Calu3 (cell line): ENCODE results near the gene HS6ST3. TPM values are rescaled to one million over a fixed set of nuclear protein-coding genes. Genes with fewer than 3 reads are reported as not detected.

Experiments
- BruUV-seq: library from RNA; stranded (reverse); fragments of 400-500 nt; replicated peaks from 2 replicates; lab custom pipeline; 2021; lab: Mats Ljungman, UMichigan
- CTCF ChIA-PET: fragments of 300-600 bp; sonication (Branson Sonifier 250); formaldehyde crosslinking; loops from one replicate; lab custom pipeline; 2022; ENCODE audit warnings: antibody characterized with exemption; lab: Charles Lee
- DNase-seq: peaks from one replicate; pipeline ENCODE4 v3.0.0; 2022
- H3K27ac Mint-ChIP-seq: one replicate; pipeline ENCODE4 v1.8.0; 2022; ENCODE audit warnings: mixed read lengths; ENCODE audit not compliant: unreplicated experiment
- H3K27me3 Mint-ChIP-seq: one replicate; pipeline ENCODE4 v1.8.0; 2022; ENCODE audit warnings: mixed read lengths; ENCODE audit not compliant: unreplicated experiment
- H3K36me3 Mint-ChIP-seq: one replicate; pipeline ENCODE4 v1.8.0; 2022; ENCODE audit warnings: mild to moderate bottlenecking, moderate library complexity, mixed read lengths; ENCODE audit not compliant: insufficient read depth, unreplicated experiment
- H3K4me1 Mint-ChIP-seq: one replicate; pipeline ENCODE4 v1.8.0; 2022; ENCODE audit warnings: mild to moderate bottlenecking, low read depth, mixed read lengths; ENCODE audit not compliant: unreplicated experiment
- H3K4me3 Mint-ChIP-seq: one replicate; pipeline ENCODE4 v1.8.0; 2022; ENCODE audit warnings: mild to moderate bottlenecking, low read depth, moderate library complexity, mixed read lengths; ENCODE audit not compliant: unreplicated experiment
- H3K9me3 Mint-ChIP-seq: one replicate; pipeline ENCODE4 v1.8.0; 2022; ENCODE audit warnings: low read depth, mixed read lengths; ENCODE audit not compliant: unreplicated experiment
- intact Hi-C: fragments of 100-400 bp; cut with micrococcal nuclease; formaldehyde crosslinking; loops from one replicate; pipeline ENCODE4 v1.10.0; 2022; ENCODE audit not compliant: unreplicated experiment
- total RNA-seq: library from RNA; stranded (reverse); gene quantifications from 2 replicates; pipeline ENCODE4 v1.2.3, GENCODE V29; 2022
- TF ChIP-seq, protein P1 (sequence below): fragments of 200-600 bp; IDR thresholded peaks from one replicate; pipeline ENCODE4 v1.8.0; 2022; ENCODE audit warnings: antibody characterized with exemption; ENCODE audit not compliant: unreplicated experiment

Gene HS6ST3
- total RNA-seq, 1 experiment from 2014 or later = not detected

DNA sequence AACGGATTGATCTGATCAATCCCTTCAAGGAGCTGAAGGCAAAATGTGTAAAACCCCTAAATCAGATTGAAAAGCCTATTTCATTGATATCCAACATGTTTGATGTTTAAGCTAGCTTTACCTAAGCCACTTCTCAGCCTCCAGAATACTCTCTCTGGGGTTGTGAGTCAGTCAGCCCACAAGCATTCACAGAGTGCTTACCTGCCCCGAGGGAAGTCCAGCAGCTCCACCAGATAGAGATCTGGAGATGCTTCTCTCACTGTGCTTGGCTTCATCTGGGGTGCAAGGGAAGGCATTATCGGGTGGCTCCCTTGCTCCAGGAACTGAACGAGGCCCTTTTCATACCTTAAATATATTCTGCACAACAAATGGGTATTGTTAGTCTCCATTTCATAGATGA is 744.7 kb downstream of the HS6ST3 start:
- TF ChIP-seq, protein P1, sequence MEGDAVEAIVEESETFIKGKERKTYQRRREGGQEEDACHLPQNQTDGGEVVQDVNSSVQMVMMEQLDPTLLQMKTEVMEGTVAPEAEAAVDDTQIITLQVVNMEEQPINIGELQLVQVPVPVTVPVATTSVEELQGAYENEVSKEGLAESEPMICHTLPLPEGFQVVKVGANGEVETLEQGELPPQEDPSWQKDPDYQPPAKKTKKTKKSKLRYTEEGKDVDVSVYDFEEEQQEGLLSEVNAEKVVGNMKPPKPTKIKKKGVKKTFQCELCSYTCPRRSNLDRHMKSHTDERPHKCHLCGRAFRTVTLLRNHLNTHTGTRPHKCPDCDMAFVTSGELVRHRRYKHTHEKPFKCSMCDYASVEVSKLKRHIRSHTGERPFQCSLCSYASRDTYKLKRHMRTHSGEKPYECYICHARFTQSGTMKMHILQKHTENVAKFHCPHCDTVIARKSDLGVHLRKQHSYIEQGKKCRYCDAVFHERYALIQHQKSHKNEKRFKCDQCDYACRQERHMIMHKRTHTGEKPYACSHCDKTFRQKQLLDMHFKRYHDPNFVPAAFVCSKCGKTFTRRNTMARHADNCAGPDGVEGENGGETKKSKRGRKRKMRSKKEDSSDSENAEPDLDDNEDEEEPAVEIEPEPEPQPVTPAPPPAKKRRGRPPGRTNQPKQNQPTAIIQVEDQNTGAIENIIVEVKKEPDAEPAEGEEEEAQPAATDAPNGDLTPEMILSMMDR = no peak
- no peaks in the 10 kb centered on the region for H3K4me1 Mint-ChIP-seq
- no peak for DNase-seq
- intact Hi-C loops = no loop called here
- H3K4me3 Mint-ChIP-seq = no peak overlapping the region
- no peaks in the 10 kb centered on the region for H3K9me3 Mint-ChIP-seq
- no peak overlapping the region for H3K27ac Mint-ChIP-seq
- H3K27me3 Mint-ChIP-seq = no peaks in the 10 kb centered on the region
- CTCF ChIA-PET = no interaction called here
- no peaks in the 10 kb centered on the region for H3K36me3 Mint-ChIP-seq
- no TSS peak for BruUV-seq

DNA sequence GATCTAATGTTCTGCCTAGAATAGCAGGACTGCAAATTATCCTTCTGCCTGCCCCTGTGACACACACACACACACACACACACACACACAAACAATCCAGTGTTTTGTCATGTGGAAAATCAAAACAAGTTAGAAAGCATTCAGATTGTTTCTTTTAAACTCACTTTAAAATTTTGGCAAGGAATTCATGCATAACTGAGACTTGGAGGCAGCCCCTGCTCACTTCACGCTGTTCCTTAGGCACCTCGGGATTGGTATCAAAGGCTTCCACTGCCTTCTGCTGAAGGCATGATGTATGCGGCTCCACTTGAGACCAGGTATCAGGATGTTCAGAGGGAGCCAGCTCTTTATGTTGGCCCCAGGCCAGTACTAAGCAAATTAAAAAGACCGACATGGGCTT is 745.6 kb downstream of the HS6ST3 start:
- Mint-ChIP-seq H3K4me1 (no peaks in the 10 kb centered on the region), H3K9me3 (no peaks in the 10 kb centered on the region), H3K27me3 (no peaks in the 10 kb centered on the region), H3K36me3 (no peaks in the 10 kb centered on the region), H3K4me3 (no peak overlapping the region), H3K27ac (no peak overlapping the region)
- CTCF ChIA-PET = no interaction called here
- TF ChIP-seq, protein P1 = no peak
- intact Hi-C loops = no loop called here
- BruUV-seq = no TSS peak
- no peak for DNase-seq

DNA sequence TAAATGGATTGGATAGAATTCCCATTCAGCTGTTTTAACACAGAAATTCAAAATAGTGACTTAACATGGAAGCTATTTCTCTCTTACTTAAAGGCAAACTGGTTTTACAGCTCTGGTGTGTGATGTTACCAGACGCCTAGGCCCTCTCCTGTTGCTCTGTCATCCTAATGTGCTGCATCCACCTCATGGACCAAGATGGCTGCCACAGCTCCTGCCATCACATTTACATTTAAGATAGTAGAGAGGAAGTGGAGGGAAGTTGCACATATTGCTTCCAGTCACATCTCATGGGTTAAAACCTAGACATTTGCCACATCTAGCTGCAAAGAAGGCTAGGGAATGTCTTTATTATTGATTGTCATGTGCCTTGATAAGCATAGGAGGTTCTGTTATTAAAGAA is 746.8 kb downstream of the HS6ST3 start:
- Mint-ChIP-seq H3K9me3 (no peaks in the 10 kb centered on the region), H3K27ac (no peak overlapping the region), H3K4me3 (no peak overlapping the region), H3K27me3 (no peaks in the 10 kb centered on the region), H3K4me1 (no peaks in the 10 kb centered on the region), H3K36me3 (no peaks in the 10 kb centered on the region)
- no TSS peak for BruUV-seq
- CTCF ChIA-PET = no interaction called here
- TF ChIP-seq, protein P1 = no peak
- intact Hi-C loops = no loop called here
- no peak for DNase-seq

DNA sequence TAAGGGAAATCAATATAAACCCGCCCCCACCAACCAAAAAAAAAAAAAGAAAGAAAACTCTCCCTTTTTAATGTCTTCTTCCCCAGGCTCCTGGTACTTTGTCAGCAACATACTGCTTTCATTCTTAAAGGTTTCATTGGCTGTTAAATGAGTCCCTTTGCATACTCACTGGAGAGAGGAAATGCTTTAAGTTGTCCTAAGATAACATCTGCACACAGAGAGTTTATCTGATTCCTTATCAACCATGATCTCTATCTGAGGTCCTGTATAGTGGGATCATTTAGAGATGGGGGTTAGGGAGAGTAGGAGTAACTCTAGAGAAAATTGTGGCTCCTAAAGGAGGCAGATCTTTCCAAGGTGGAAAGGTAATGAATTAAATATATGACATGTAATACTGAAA is 747.9 kb downstream of the HS6ST3 start:
- CTCF ChIA-PET = no interaction called here
- no TSS peak for BruUV-seq
- no peak for DNase-seq
- TF ChIP-seq, protein P1 = no peak
- H3K27ac Mint-ChIP-seq = no peak overlapping the region
- no peaks in the 10 kb centered on the region for H3K36me3 Mint-ChIP-seq
- H3K9me3 Mint-ChIP-seq = no peaks in the 10 kb centered on the region
- no peaks in the 10 kb centered on the region for H3K4me1 Mint-ChIP-seq
- no peaks in the 10 kb centered on the region for H3K27me3 Mint-ChIP-seq
- intact Hi-C loops = no loop called here
- no peak overlapping the region for H3K4me3 Mint-ChIP-seq
